ENCODE results near the gene DAPK1.

DNA sequence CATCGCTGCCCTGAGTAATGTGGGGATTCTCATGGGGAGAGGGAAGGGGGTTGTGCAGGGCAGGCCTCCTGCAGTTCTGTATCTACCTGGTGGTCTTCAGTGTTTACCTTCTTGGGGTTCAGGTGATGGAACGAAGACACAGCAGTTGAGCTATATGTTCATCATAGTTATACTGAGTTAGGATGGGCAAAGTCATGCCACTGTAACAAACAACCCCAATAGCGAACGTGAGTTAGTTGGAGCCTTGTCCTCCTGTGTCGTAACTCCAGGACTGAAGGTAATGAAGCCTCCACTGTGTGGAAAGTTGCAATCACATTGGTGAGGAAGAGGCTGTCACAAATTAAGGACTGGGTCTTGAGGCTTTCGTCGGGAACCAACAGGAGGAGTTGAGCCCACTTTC is 64.4 kb downstream of the DAPK1 start:
- TF ChIP-seq EZH2 (IDR thresholded peaks at IDR 0.05; ENCODE audit: borderline replicate concordance, low read length), result no peak
- TF ChIP-seq, protein P1, sequence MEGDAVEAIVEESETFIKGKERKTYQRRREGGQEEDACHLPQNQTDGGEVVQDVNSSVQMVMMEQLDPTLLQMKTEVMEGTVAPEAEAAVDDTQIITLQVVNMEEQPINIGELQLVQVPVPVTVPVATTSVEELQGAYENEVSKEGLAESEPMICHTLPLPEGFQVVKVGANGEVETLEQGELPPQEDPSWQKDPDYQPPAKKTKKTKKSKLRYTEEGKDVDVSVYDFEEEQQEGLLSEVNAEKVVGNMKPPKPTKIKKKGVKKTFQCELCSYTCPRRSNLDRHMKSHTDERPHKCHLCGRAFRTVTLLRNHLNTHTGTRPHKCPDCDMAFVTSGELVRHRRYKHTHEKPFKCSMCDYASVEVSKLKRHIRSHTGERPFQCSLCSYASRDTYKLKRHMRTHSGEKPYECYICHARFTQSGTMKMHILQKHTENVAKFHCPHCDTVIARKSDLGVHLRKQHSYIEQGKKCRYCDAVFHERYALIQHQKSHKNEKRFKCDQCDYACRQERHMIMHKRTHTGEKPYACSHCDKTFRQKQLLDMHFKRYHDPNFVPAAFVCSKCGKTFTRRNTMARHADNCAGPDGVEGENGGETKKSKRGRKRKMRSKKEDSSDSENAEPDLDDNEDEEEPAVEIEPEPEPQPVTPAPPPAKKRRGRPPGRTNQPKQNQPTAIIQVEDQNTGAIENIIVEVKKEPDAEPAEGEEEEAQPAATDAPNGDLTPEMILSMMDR (IDR thresholded peaks at IDR 0.05; ENCODE audit: low read length), result no peak

Measured in OCI-LY1 (cell line).